Hepatocyte (in vitro differentiated cells): ENCODE data around the gene SUPT20HL2. TPM values are rescaled to one million over a fixed set of nuclear protein-coding genes. Genes with fewer than 3 reads are reported as not detected.

ENCODE experiments used
- DNase-seq: peaks from one replicate; pipeline ENCODE4 v3.0.0-alpha.2; 2016; ENCODE audit warnings: low spot score
- H2AFZ ChIP-seq: fragments of 200-600 bp; sonication (generic); 2 replicates; pipeline ENCODE4 v1.6.0; 2016; ENCODE audit warnings: antibody characterized with exemption, mild to moderate bottlenecking
- H3K27ac ChIP-seq: fragments of 200-600 bp; sonication (generic); 2 replicates; pipeline ENCODE4 v1.5.1; 2016; ENCODE audit warnings: mild to moderate bottlenecking
- H3K27me3 ChIP-seq: fragments of 200-600 bp; sonication (generic); 2 replicates; pipeline ENCODE4 v1.6.1; 2016
- H3K36me3 ChIP-seq: fragments of 200-600 bp; sonication (generic); replicated peaks from 2 replicates; pipeline ENCODE4 v1.5.1; 2016; ENCODE audit warnings: low read depth; ENCODE audit not compliant: insufficient read depth
- H3K4me1 ChIP-seq: fragments of 200-600 bp; sonication (generic); 2 replicates; pipeline ENCODE4 v1.5.1; 2016; ENCODE audit warnings: mild to moderate bottlenecking, moderate library complexity; ENCODE audit not compliant: insufficient read depth
- H3K4me2 ChIP-seq: fragments of 200-600 bp; sonication (generic); 2 replicates; pipeline ENCODE4 v1.6.0; 2016
- H3K4me3 ChIP-seq: fragments of 200-600 bp; sonication (generic); 2 replicates; pipeline ENCODE4 v1.5.1; 2016; ENCODE audit warnings: mild to moderate bottlenecking
- H3K79me2 ChIP-seq: fragments of 200-600 bp; sonication (generic); 2 replicates; pipeline ENCODE4 v1.6.0; 2017; ENCODE audit warnings: mild to moderate bottlenecking
- H3K9me2 ChIP-seq: fragments of 200-600 bp; sonication (generic); replicated peaks from 2 replicates; pipeline ENCODE4 v1.6.0; 2017; ENCODE audit warnings: mild to moderate bottlenecking; ENCODE audit not compliant: insufficient read depth
- H3K9me3 ChIP-seq: fragments of 200-600 bp; sonication (generic); 2 replicates; pipeline ENCODE4 v1.5.1; 2016; ENCODE audit warnings: low read depth, mild to moderate bottlenecking
- H4K20me1 ChIP-seq: fragments of 200-600 bp; sonication (generic); 2 replicates; pipeline ENCODE4 v1.6.0; 2016; ENCODE audit warnings: mild to moderate bottlenecking; ENCODE audit not compliant: insufficient read depth, poor library complexity, severe bottlenecking
- CTCF ChIP-seq: fragments of 200-600 bp; sonication (generic); IDR thresholded peaks from 2 replicates; pipeline ENCODE4 v1.5.1; 2016; ENCODE audit warnings: antibody characterized with exemption, mild to moderate bottlenecking; ENCODE audit not compliant: poor library complexity
- EZH2 ChIP-seq: fragments of 200-600 bp; sonication (generic); IDR thresholded peaks from 2 replicates; pipeline ENCODE4 v1.6.1; 2016; ENCODE audit warnings: antibody characterized with exemption, mild to moderate bottlenecking, borderline replicate concordance
- EZH2phosphoT487 ChIP-seq: fragments of 200-600 bp; sonication (generic); IDR thresholded peaks from one replicate; pipeline ENCODE4 v1.6.1; 2018; ENCODE audit warnings: antibody characterized with exemption, mild to moderate bottlenecking, low read depth, moderate library complexity; ENCODE audit not compliant: unreplicated experiment, severe bottlenecking
- WGBS: methylation state at CpG from one replicate; pipeline ENCODE4 v1.1.6; 2016; ENCODE audit warnings: low lambda C conversion rate; ENCODE audit errors: missing lambda C conversion rate; 5-methylcytosine and 5-hydroxymethylcytosine counted together
- polyA plus RNA-seq: library from polyadenylated mRNA; unstranded; fragments of >200 nt; fragmentation: Nextera tagmentation; extraction: Ambion mirVana; gene quantifications from 2 replicates; pipeline ENCODE4 v1.2.1, GENCODE V29; 2016
- total RNA-seq: library from RNA; depleted of rRNA; stranded (reverse); fragments of >200 nt; gene quantifications from 2 replicates; pipeline ENCODE4 v1.2.3, GENCODE V29; 2014

SUPT20HL2 gene
- total and polyA plus RNA-seq, 2 experiments from 2014 or later = not detected

- 82% methylated on average over 1 of the region's 1 CpG for WGBS
- Histone ChIP-seq H3K4me2 (no peak overlapping the region), H3K9me3 (no peaks in the 10 kb centered on the region), H3K27ac (no peak overlapping the region), H2AFZ (no peak overlapping the region), H3K27me3 (no peaks in the 10 kb centered on the region), H3K4me1 (no peaks in the 10 kb centered on the region), H4K20me1 (no peaks in the 10 kb centered on the region), H3K4me3 (no peak overlapping the region), H3K36me3 (no peaks in the 10 kb centered on the region), H3K79me2 (no peaks in the 10 kb centered on the region), H3K9me2 (no peaks in the 10 kb centered on the region)
- DNase-seq = no peak
- TF ChIP-seq CTCF (no peak), EZH2 (no peak), EZH2phosphoT487 (no peak)
These were observed 27.9 kb upstream of the SUPT20HL2 start for GRCh38 chrX:24341795-24342194.

DNA sequence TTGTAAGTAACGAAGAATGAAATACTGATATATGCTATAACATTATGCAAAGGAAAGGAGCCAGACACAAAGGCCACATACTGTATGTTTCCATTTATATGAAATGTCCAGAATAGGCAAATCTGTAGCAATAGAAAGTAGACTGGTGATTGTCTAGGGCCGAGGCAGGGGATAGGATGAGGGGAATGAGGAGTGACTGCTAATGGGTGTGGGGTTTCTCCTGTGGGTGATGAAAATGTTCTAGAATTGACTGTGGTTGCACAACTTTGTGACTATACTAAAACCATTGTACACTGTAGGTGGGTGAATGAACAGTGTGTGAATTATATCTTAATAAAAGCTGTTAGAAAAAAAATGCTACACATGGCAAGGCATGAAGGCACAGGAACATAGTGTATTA, 26.6 kb upstream of the SUPT20HL2 start:
- 90% methylated on average over 2 of the region's 2 CpGs for WGBS
- H3K27ac ChIP-seq = no peak overlapping the region
- H3K36me3 ChIP-seq = no peaks in the 10 kb centered on the region
- no peaks in the 10 kb centered on the region for H4K20me1 ChIP-seq
- H3K4me3 ChIP-seq = no peak overlapping the region
- no peak for DNase-seq
- no peak overlapping the region for H2AFZ ChIP-seq
- no peaks in the 10 kb centered on the region for H3K9me2 ChIP-seq
- H3K4me1 ChIP-seq = no peaks in the 10 kb centered on the region
- no peaks in the 10 kb centered on the region for H3K79me2 ChIP-seq
- H3K9me3 ChIP-seq = no peaks in the 10 kb centered on the region
- H3K27me3 ChIP-seq = no peaks in the 10 kb centered on the region
- no peak for TF ChIP-seq EZH2phosphoT487
- TF ChIP-seq CTCF = no peak
- TF ChIP-seq EZH2 = no peak
- H3K4me2 ChIP-seq = no peak overlapping the region

GRCh38 chrX:24339911-24340310, 26.0 kb upstream of the SUPT20HL2 start:
- Histone ChIP-seq H3K27ac (no peak overlapping the region), H3K4me2 (no peak overlapping the region), H3K79me2 (no peaks in the 10 kb centered on the region), H3K4me3 (no peak overlapping the region), H3K36me3 (no peaks in the 10 kb centered on the region), H3K4me1 (no peaks in the 10 kb centered on the region), H4K20me1 (no peaks in the 10 kb centered on the region), H3K9me3 (no peaks in the 10 kb centered on the region), H2AFZ (no peak overlapping the region), H3K9me2 (no peaks in the 10 kb centered on the region), H3K27me3 (no peaks in the 10 kb centered on the region)
- TF ChIP-seq EZH2phosphoT487 (no peak), CTCF (no peak), EZH2 (no peak)
- no peak for DNase-seq

GRCh38 chrX:24335871-24336270, 22.0 kb upstream of the SUPT20HL2 start:
- no peaks in the 10 kb centered on the region for H3K4me1 ChIP-seq

More at GRCh38 chrX:24335871-24336270, 22.0 kb upstream of the SUPT20HL2 start:
- no peaks in the 10 kb centered on the region for H3K36me3 ChIP-seq
- no peak overlapping the region for H2AFZ ChIP-seq
- no peak overlapping the region for H3K27ac ChIP-seq
- DNase-seq = no peak
- no peak overlapping the region for H3K4me2 ChIP-seq
- no peaks in the 10 kb centered on the region for H3K27me3 ChIP-seq
- no peak overlapping the region for H3K4me3 ChIP-seq
- H3K9me2 ChIP-seq = no peaks in the 10 kb centered on the region
- H4K20me1 ChIP-seq = no peaks in the 10 kb centered on the region
- H3K9me3 ChIP-seq = no peaks in the 10 kb centered on the region
- no peaks in the 10 kb centered on the region for H3K79me2 ChIP-seq
- no peak for TF ChIP-seq CTCF
- WGBS = 89% methylated on average over 1 of the region's 1 CpG
